Right renal pelvis (tissue), 4 donors: ENCODE results near the gene PRAMEF17. TPM values are rescaled to one million over a fixed set of nuclear protein-coding genes. Genes with fewer than 3 reads are reported as not detected.
"Not testable (repeated sequence)": the region's sequence is repeated elsewhere in the genome, so short reads cannot be mapped to it uniquely, and the experiment has no call there.

ENCODE experiments used
- DNase-seq, 4 donors: peaks; one replicate each; pipeline ENCODE4 v3.0.0-alpha.2; 2013; ENCODE audit warnings: low read depth in 4 of 4, low spot score in 3 of 4, missing footprints in 1 of 4
- polyA plus RNA-seq, 4 donors: library from polyadenylated mRNA; unstranded; fragments of 120-200 nt; gene quantifications; one replicate each; pipeline ENCODE4 v1.2.1, GENCODE V29; 2013; ENCODE audit not compliant: insufficient read length in 4 of 4

The PRAMEF17 gene
- polyA plus RNA-seq, 4 donors, result not detected

- not testable (repeated sequence) for DNase-seq
Measured at GRCh38 chr1:13439104-13439783, 49.8 kb downstream of the PRAMEF17 start.

Other genes with a start within 250 kb of the PRAMEF17 start
- gene PRAMEF26, start 233.6 kb upstream of the PRAMEF17 start, polyA plus RNA-seq, result not detected
- gene HNRNPCL4, start 224.0 kb upstream of the PRAMEF17 start, polyA plus RNA-seq, result under 1 TPM in 2 of 4 donors, not detected in 2; 0.16 to 0.22 TPM
- not detected for gene PRAMEF9, start 217.8 kb upstream of the PRAMEF17 start, polyA plus RNA-seq
- gene PRAMEF13, start 188.2 kb upstream of the PRAMEF17 start, polyA plus RNA-seq, result not detected
- not detected for gene PRAMEF18, start 163.5 kb upstream of the PRAMEF17 start, polyA plus RNA-seq
- gene PRAMEF5, start 135.4 kb upstream of the PRAMEF17 start, polyA plus RNA-seq, result not detected
- not detected for gene PRAMEF8, start 104.5 kb upstream of the PRAMEF17 start, polyA plus RNA-seq
- gene PRAMEF33, start 86.1 kb upstream of the PRAMEF17 start, polyA plus RNA-seq, result not detected
- not detected for gene PRAMEF15, start 74.1 kb upstream of the PRAMEF17 start, polyA plus RNA-seq
- gene PRAMEF14, start 42.5 kb upstream of the PRAMEF17 start, polyA plus RNA-seq, result not detected
- gene PRAMEF19, start 17.7 kb upstream of the PRAMEF17 start, polyA plus RNA-seq, result not detected
- not detected for gene PRAMEF20, start 20.8 kb downstream of the PRAMEF17 start, polyA plus RNA-seq
- gene LRRC38, start 124.4 kb downstream of the PRAMEF17 start, polyA plus RNA-seq, result under 1 TPM in 1 of 4 donors, not detected in 3; 0.25 TPM
- 10 to 100 TPM; 15.3 to 24.7 (median 18.6) TPM for gene PDPN, start 194.2 kb downstream of the PRAMEF17 start, polyA plus RNA-seq